ENCODE measurements around the gene HERC4. TPM values are rescaled to one million over a fixed set of nuclear protein-coding genes. Genes with fewer than 3 reads are reported as not detected.
"Not testable (repeated sequence)": the region's sequence is repeated elsewhere in the genome, so short reads cannot be mapped to it uniquely, and the experiment has no call there.

The HERC4 gene
- total RNA-seq, 1 experiment from 2014 or later = 39.4 TPM

DNA sequence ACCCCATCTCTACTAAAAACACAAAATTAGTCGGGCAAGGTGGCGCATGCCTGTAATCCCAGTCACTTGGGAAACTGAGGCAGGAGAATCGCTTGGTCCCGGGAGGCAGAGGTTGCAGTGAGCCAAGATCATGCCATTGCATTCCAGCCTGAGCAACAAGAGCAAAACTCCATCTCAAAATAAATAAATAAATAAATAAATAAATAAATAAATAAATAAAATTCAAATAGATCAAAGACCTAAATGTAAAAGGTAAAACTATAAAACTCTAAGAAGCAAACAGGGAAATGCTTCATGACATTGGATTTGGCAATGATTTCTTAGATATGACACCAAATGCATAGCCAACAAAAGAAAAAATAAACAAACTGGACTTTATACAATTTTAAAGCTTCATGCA is 52.8 kb downstream of the HERC4 start:
- POLR2A ChIA-PET; H3K27ac Mint-ChIP-seq; ATAC-seq; H3K4me1 Mint-ChIP-seq; H3K4me3 Mint-ChIP-seq; H3K27me3 Mint-ChIP-seq (ENCODE audit: low read depth); CTCF ChIA-PET; DNase-seq (ENCODE audit: low spot score); H3K9me3 Mint-ChIP-seq: not testable (repeated sequence)
- peaks cover 31% of the 10 kb centered on the region for H3K36me3 Mint-ChIP-seq

DNA sequence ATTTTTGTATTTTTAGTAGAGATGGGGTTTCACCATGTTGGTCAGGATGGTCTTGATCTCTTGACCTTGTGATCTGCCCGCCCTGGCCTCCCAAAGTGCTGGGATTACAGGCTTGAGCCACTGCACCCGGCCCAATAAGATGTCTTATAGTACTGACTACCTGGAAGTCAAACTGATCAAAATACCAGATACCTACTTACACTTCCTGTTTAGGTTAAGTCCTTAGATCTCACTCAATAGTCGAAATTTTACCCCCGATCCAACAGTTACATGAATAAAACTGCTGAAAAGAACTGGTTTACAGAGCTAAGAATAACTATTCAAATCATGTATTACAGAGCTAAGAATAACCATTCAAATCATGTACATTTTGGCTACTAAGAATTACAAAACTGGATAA is 58.6 kb downstream of the HERC4 start:
- CTCF ChIA-PET = interaction anchor here (1.0 kb wide), 1 partner anchor 140 kb away, joined by 3 read pairs; no protein-coding TSS in a partner anchor
- H3K4me3 Mint-ChIP-seq; H3K9me3 Mint-ChIP-seq; DNase-seq (ENCODE audit: low spot score); H3K27ac Mint-ChIP-seq; ATAC-seq; H3K4me1 Mint-ChIP-seq; POLR2A ChIA-PET; H3K27me3 Mint-ChIP-seq (ENCODE audit: low read depth): not testable (repeated sequence)
- peaks cover 23% of the 10 kb centered on the region for H3K36me3 Mint-ChIP-seq

DNA sequence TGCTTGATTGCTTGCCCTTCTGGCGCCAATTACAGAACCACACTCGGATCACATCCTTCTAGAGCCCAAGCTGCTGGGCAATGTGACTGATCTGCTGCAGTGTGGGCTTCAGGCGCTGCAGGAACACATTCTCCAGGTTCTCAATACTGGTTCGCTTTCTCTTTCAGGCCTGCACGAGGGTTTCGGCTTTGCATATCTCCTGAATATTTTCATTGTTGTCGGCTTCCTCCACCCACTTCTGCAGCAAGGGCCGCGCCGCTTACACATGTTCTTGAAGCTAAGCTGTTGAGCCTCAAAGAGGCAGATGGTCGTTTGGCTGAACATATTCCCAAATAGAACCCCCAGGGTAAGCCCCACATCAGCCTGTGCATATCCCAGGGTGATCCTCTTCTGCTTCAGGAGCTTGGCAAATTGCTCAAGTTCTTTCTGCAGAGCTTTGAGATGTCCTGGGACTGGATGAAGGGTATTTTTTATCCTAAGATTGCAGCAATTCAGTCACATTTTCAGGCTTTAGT is 64.6 kb downstream of the HERC4 start:
- no peaks in the 10 kb centered on the region for H3K27me3 Mint-ChIP-seq (ENCODE audit: low read depth)
- ChIA-PET POLR2A (no interaction called here), CTCF (no interaction called here)
- TF ChIP-seq, protein P1, sequence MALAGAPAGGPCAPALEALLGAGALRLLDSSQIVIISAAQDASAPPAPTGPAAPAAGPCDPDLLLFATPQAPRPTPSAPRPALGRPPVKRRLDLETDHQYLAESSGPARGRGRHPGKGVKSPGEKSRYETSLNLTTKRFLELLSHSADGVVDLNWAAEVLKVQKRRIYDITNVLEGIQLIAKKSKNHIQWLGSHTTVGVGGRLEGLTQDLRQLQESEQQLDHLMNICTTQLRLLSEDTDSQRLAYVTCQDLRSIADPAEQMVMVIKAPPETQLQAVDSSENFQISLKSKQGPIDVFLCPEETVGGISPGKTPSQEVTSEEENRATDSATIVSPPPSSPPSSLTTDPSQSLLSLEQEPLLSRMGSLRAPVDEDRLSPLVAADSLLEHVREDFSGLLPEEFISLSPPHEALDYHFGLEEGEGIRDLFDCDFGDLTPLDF (CRISPR knock-in tag; IDR thresholded peaks at IDR 0.05) = no peak
- TF ChIP-seq, protein P2, sequence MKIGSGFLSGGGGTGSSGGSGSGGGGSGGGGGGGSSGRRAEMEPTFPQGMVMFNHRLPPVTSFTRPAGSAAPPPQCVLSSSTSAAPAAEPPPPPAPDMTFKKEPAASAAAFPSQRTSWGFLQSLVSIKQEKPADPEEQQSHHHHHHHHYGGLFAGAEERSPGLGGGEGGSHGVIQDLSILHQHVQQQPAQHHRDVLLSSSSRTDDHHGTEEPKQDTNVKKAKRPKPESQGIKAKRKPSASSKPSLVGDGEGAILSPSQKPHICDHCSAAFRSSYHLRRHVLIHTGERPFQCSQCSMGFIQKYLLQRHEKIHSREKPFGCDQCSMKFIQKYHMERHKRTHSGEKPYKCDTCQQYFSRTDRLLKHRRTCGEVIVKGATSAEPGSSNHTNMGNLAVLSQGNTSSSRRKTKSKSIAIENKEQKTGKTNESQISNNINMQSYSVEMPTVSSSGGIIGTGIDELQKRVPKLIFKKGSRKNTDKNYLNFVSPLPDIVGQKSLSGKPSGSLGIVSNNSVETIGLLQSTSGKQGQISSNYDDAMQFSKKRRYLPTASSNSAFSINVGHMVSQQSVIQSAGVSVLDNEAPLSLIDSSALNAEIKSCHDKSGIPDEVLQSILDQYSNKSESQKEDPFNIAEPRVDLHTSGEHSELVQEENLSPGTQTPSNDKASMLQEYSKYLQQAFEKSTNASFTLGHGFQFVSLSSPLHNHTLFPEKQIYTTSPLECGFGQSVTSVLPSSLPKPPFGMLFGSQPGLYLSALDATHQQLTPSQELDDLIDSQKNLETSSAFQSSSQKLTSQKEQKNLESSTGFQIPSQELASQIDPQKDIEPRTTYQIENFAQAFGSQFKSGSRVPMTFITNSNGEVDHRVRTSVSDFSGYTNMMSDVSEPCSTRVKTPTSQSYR (CRISPR knock-in tag; IDR thresholded peaks at IDR 0.05) = no peak
- TF ChIP-seq RELA (CRISPR knock-in tag; IDR thresholded peaks at IDR 0.05; ENCODE audit: borderline replicate concordance) (no peak), ZNF423 (CRISPR knock-in tag; IDR thresholded peaks at IDR 0.05) (no peak), NFYB (CRISPR knock-in tag; conservative IDR thresholded peaks at IDR 0.05; ENCODE audit: low read depth) (no peak), SP1 (CRISPR knock-in tag; conservative IDR thresholded peaks at IDR 0.05) (no peak)
- TF ChIP-seq, protein P3, sequence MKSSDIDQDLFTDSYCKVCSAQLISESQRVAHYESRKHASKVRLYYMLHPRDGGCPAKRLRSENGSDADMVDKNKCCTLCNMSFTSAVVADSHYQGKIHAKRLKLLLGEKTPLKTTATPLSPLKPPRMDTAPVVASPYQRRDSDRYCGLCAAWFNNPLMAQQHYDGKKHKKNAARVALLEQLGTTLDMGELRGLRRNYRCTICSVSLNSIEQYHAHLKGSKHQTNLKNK (CRISPR knock-in tag; IDR thresholded peaks at IDR 0.05) = no peak
- TF ChIP-seq, protein P4, sequence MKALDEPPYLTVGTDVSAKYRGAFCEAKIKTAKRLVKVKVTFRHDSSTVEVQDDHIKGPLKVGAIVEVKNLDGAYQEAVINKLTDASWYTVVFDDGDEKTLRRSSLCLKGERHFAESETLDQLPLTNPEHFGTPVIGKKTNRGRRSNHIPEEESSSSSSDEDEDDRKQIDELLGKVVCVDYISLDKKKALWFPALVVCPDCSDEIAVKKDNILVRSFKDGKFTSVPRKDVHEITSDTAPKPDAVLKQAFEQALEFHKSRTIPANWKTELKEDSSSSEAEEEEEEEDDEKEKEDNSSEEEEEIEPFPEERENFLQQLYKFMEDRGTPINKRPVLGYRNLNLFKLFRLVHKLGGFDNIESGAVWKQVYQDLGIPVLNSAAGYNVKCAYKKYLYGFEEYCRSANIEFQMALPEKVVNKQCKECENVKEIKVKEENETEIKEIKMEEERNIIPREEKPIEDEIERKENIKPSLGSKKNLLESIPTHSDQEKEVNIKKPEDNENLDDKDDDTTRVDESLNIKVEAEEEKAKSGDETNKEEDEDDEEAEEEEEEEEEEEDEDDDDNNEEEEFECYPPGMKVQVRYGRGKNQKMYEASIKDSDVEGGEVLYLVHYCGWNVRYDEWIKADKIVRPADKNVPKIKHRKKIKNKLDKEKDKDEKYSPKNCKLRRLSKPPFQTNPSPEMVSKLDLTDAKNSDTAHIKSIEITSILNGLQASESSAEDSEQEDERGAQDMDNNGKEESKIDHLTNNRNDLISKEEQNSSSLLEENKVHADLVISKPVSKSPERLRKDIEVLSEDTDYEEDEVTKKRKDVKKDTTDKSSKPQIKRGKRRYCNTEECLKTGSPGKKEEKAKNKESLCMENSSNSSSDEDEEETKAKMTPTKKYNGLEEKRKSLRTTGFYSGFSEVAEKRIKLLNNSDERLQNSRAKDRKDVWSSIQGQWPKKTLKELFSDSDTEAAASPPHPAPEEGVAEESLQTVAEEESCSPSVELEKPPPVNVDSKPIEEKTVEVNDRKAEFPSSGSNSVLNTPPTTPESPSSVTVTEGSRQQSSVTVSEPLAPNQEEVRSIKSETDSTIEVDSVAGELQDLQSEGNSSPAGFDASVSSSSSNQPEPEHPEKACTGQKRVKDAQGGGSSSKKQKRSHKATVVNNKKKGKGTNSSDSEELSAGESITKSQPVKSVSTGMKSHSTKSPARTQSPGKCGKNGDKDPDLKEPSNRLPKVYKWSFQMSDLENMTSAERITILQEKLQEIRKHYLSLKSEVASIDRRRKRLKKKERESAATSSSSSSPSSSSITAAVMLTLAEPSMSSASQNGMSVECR (CRISPR knock-in tag; IDR thresholded peaks at IDR 0.05; ENCODE audit: borderline replicate concordance) = no peak
- no peak overlapping the region for H3K4me3 Mint-ChIP-seq
- DNase-seq (ENCODE audit: low spot score) (no peak), ATAC-seq (no peak)
- peaks cover 17% of the 10 kb centered on the region for H3K36me3 Mint-ChIP-seq
- H3K4me1 Mint-ChIP-seq = no peaks in the 10 kb centered on the region
- no peaks in the 10 kb centered on the region for H3K9me3 Mint-ChIP-seq
- no peak overlapping the region for H3K27ac Mint-ChIP-seq

DNA sequence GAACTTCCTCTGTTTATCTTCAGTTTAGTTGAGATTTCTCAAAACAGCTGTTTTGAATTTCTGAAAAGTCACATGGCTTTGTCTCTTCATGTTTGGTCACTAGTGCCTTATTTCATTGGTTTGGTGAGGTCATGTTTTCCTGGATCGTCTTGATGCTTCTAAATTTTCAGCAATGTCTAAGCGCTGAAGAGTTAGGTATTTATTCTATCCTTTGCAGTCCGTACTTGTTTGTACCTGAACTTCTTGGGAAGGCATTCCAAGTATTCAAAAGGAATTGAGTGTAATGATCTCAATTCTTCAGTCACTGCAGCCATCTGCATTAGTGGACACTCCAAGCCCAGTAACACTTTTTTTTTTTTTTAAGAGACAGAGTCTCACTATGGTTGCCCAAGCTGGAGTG is 67.7 kb downstream of the HERC4 start:
- Mint-ChIP-seq H3K4me3 (no peak overlapping the region), H3K9me3 (peaks cover 10% of the 10 kb centered on the region), H3K27me3 (ENCODE audit: low read depth) (no peaks in the 10 kb centered on the region), H3K36me3 (peaks cover 30% of the 10 kb centered on the region), H3K4me1 (no peaks in the 10 kb centered on the region), H3K27ac (0 out of 2 replicates have a peak overlapping the region, but pooled peaks have one; percentile 64)
- no peak for ATAC-seq
- CTCF ChIA-PET = no interaction called here
- DNase-seq (ENCODE audit: low spot score) = no peak
- TF ChIP-seq, protein P5, sequence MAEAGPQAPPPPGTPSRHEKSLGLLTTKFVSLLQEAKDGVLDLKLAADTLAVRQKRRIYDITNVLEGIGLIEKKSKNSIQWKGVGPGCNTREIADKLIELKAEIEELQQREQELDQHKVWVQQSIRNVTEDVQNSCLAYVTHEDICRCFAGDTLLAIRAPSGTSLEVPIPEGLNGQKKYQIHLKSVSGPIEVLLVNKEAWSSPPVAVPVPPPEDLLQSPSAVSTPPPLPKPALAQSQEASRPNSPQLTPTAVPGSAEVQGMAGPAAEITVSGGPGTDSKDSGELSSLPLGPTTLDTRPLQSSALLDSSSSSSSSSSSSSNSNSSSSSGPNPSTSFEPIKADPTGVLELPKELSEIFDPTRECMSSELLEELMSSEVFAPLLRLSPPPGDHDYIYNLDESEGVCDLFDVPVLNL (CRISPR knock-in tag; IDR thresholded peaks at IDR 0.05; ENCODE audit: borderline replicate concordance, low read depth) = no peak
- TF ChIP-seq ZNF317 (CRISPR knock-in tag; IDR thresholded peaks at IDR 0.05; ENCODE audit: borderline replicate concordance, low read depth) (no peak), ZNF219 (CRISPR knock-in tag; IDR thresholded peaks at IDR 0.05; ENCODE audit: borderline replicate concordance) (no peak)
- TF ChIP-seq, protein P1 (CRISPR knock-in tag; IDR thresholded peaks at IDR 0.05) = no peak
- POLR2A ChIA-PET = no interaction called here

Measured in WTC11 (cell line).